Stimulated activated CD4-positive, alpha-beta T cell treated with anti-CD3 and anti-CD28 coated beads, Interleukin-12 subunit alpha, Interleukin-12 subunit beta, amount 100 ng/mL, for 4 hours (primary cell): Measurements from ENCODE around the gene INTS15.
"Not testable (repeated sequence)": the region's sequence is repeated elsewhere in the genome, so short reads cannot be mapped to it uniquely, and the experiment has no call there.

ENCODE experiments used
- DNase-seq: peaks from one replicate; pipeline ENCODE4 v3.0.0-alpha.2; 2020

The INTS15 gene

DNA sequence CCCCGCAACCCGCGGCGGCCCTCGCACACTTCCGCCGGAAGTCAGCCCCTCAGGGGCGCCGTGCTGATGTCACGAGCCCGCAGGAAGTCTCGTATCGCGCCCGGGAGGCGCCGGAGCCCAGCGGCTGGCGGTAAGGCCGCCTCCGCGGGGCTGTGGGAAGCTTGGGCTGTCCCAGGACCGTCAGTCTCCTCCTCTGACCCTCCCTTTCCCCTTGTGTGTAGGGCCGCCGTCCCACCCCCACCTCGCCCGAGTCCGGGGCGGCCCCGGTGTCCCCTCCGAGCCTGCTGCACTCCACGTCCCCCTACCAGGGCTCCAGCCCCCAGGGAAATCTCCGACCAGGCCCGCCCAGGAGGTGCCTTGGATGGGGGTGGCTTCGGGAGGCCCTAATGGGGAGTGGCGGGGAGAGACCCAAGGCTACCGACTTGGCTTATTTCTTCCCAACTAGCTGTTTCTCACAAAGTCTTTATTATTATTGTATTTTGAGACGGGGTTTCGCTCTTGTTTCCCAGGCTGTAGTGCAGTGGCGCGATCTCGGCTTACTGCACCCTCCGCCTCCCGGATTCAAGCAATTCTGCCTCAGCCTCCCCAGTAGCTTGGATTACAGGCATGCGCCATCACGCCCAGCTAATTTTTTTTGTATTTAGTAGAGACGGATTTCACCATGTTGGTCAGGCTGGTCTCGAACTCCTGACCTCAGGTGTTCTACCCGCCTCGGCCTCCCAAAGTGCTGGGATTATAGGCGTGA lies 12.3 kb upstream of the INTS15 start, which contains the start of gene ZDHHC4:
ZDHHC4 (plus strand) TSS at position 86 of the 745 bp plus-strand sequence. CDS start 3,108 bp downstream, outside the sequence.
- peak; percentile 86 for DNase-seq

DNA sequence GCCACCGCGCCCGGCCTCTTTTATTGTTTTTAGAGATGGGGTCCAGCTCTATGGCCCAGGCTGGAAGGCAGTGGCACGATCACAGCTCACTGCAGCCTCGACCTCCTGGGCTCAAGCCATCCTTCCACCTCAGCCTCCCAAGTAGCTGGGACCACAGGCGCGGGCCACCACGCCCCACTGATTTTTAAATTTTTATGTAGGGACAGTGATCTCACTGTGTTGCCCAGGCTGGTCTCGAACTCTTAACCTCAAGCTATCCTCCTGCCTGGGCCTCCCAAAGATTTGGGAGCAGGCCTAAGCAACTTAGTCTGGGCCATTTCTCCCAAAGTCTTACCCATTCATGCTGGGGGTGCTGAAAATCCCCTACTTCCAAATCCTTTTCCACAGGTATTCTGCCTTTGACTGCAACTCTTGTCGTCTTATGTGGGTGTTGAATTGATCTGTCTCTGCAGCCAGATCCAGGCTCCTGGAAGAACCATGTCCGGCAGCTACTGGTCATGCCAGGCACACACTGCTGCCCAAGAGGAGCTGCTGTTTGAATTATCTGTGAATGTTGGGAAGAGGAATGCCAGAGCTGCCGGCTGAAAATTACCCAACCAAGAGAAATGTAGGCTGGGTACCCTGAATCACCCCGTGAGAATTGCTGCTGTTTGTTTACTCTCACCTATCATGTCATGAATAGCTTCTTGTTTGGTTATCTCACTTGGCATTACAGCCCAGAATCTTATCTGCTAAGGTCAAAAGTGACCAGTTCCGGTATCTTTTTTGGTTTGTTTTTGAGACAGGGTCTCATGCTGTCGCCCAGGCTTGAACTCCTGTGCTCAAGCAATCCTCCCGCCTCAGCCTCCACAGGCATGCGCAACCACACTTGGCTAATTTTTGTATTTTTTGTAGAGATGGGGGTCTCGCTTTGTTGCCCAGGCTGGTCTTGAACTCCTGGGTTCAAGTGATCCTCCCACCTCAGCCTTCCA lies 11.4 kb upstream of the INTS15 start:
- no peak for DNase-seq

DNA sequence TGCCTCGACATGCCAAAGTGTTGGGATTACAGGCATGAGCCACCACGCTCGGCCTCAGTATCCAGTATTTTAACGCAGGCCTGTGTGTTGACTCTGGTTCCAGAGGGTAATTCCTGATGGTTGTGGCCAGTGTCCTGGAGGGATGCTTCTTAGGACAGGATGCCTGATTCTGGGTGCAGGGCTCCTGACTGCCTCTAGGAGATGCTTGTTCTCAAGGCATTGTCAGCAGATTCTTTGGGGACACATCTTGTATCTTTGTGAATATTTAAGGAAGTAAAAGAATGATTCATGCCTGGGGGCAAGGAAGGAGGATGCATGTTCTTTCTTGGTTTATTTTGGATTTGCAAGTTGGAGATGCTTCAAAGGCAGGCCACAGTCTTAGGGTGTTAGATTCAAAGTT lies 10.4 kb upstream of the INTS15 start:
- no peak for DNase-seq

DNA sequence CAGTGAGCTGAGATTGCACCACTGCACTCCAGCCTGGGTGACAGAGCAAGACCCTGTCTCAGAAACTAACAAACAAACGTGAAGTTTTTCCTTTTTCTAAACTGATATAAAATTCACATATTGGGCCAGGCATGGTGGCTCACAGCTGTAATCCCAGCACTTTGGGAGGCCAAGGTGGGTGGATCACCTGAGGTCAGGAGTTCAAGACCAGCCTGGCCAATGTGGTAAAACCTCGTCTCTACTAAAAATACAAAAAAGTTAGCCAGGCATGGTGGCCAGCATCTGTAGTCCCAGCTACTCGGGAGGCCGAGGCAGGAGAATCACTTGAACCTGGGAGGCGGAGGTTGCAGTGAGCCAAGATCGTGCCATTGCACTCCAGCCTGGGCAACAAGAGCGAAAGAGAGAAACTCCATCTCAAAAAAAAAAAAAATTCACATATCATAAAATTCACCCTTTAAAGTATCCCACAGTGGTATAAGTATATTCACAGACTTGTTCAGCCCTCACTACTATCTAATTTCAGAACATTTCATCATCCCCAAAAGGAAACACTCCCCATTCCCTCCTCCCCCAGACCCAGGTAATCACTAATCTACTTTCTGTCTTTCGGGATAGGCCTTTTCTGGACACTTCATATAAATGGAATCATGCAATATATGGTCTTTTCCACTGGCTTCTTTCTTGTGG lies 3.9 kb upstream of the INTS15 start:
- DNase-seq = not testable (repeated sequence)

DNA sequence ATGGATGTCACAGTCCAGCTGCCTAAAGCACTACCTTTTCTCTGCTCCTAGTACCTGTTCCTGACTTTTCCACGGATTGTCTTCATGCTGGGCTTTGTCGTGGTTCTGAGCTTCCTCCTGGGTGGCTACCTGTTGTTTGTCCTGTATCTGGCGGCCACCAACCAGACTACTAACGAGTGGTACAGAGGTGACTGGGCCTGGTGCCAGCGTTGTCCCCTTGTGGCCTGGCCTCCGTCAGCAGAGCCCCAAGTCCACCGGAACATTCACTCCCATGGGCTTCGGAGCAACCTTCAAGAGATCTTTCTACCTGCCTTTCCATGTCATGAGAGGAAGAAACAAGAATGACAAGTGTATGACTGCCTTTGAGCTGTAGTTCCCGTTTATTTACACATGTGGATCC lies 1.3 kb upstream of the INTS15 start:
- no peak for DNase-seq

DNA sequence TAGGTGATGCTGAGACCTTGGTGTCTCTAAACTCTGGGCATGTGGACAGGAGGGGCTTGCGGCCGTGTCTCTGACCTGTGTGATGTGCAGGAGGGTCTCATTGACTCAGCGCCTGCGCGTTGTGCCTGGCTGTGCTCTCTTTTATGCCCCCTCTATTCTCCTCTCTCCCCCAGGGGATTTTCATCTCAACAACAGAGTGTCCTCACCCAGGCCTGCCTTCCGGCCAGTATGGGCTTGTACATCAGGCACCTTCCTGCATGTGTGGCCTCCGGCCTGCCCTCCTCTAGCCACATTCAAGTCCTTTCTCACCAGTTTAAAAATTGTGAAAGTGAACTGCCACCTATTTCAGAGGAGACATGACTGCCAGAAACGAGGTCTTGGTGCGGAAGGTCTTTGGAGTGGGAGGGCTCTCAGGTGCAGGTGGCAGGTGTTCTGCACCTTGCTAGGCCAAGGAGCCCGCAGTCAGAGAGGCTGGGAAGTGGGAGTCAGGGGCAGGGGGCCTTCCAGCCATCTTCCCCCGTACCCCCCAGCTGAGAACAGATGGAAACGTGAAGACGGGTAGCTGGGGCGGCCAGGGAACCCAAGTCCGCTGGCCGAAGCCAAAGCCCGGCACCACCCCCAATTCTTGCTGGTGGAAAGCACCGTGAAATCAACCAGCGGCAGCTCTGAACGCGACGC lies 531 bp upstream of the INTS15 start:
- no peak for DNase-seq

DNA sequence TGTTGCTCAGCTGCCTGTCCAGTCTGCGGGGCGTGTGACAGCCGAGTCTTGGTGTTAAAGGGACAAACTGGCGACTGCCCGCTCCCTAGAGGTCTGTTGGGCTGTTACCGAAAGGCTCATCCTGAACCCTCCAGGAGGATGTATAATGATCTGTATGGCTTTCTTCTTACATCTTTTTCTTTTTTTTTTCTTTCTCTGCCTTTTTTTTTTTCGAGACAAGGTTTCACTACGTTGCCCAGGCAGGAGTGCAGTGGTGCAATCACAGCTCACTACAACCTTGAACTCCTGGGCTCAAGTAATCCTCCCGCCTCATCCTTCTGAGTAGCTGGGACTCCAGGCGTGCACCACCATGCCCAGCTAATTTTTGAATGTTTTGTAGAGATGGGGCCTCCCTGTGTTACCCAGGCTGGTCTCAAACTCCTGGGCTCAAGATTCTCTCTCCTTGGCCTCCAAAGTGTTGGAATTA lies 857 bp downstream of the INTS15 start:
- DNase-seq = no peak

DNA sequence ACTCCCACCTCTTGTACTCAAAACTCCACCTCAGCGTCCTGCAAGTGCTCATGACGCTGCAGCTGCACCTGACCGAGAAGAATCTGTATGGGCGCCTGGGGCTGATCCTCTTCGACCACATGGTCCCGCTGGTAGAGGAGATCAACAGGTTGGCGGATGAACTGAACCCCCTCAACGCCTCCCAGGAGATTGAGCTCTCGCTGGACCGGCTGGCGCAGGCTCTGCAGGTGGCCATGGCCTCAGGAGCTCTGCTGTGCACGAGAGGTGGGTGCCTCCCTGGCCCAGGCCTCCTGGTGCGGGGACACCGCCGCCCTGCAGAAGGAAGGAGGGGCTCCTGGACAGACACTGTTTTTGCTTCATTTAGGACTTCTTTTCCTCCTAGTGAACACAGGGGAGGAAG lies 10.3 kb downstream of the INTS15 start:
- DNase-seq = no peak

DNA sequence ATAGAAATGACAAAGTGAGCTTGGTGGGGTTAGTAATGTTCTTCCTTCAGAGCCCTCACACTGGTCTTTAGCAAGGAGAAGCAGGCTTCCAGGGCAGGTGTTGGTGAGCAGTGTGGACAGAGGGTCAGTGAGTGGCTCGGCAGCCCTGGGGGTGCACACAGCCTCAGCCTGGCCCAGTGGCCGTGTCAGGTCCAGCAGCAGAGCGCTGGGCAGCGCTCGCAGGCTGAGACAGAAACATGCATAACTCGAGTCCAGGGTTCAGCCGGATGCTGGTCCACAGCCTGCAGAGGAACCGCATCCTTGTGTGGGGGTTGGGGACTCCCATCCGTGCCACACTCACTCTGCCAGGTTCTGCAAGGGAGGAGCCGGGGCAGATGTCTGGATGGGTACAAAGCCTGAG lies 14.6 kb downstream of the INTS15 start:
- DNase-seq = no peak

DNA sequence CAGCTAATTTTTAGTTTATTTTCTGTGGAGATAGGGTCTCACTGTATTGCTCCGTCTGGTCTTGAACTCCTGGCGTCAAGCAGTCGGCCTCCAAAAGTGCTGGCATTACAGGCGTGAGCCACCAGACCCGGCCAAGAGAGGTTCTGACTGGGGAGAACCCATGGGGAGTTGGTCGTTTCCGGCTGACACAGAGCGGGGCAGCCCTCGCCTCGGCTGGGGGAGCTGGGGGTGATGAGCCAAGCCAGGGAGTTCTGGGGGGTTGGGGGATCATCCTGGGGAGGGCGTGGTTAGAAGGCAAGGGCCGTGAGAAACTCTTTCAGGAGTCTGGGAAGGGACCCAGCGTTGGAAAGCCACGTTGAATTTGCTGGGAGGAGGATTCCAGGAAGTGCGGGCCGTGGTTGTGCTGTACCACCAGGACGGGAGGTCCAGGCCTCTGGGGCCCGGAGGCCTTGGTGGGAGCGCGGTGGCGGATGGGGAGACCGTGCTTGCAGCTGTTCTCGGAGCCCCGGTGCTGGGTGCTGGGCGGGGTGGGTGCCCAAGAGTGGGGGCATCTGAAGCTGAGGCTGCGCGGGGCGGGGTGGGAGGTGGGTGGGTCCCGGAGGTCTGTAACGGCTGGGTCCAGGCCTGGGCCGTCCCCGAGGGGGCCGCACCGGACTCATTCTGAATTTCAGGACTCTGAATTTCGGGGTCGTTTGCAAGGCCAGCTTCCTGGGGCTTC lies 17.2 kb downstream of the INTS15 start:
- DNase-seq = no peak

DNA sequence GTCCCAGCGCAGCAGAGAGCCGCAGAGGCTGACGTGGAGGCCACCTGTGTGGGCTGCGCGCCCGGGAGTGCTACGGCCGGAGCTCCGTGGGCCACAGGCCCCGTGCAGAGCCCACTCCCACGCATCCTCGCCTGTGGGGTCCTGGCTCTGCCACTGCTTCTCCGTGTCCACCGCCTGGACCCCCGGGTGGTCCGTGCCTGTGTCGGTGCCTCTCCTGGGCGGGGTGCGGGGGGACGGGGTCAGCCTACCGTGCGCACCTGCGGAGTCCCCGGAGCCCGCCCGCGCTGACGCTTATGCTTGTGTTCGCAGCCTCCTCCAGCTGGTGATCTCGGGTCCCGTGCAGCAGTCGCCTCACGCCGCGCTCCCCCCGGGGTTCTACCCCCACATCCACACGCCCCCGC lies 17.8 kb downstream of the INTS15 start:
- no peak for DNase-seq

DNA sequence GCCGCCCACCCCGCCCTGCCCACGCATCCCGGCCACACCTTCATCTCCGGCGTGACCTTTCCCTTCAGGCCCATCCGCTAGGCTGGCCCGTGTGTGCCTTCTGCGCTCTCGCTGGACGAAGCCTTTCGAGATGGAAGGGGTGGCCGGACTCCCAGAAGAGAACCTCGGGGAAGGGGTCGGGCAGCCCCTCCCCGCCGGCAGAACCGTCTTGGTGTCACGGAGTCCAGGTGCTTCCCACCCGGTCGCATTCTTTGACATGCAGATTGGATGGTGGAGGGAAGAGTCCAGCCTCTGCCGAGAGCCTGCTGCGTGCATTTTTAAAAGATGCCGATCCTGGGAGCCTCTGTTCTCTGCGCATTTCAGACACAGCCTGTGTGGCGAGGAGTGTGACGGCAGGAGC lies 18.3 kb downstream of the INTS15 start:
- DNase-seq = no peak

DNA sequence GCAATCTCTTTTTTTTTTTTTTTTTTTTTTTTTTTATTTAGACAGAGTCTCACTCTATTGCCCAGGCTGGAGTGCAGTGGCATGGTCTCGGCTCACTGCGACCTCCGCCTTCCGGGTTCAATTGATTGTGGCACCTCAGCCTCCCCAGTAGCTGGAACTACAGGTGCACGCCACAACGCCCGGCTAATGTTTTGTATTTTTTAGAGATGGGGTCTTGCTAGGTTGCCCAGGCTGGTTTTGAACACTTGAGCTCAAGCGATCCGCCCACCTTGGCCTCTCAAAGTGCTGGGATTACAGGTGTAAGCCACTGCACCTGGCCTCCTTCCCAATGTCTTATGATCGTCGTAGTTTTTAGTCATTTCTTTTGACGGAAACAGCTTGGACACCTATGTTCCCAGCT lies 19.0 kb downstream of the INTS15 start:
- no peak for DNase-seq

DNA sequence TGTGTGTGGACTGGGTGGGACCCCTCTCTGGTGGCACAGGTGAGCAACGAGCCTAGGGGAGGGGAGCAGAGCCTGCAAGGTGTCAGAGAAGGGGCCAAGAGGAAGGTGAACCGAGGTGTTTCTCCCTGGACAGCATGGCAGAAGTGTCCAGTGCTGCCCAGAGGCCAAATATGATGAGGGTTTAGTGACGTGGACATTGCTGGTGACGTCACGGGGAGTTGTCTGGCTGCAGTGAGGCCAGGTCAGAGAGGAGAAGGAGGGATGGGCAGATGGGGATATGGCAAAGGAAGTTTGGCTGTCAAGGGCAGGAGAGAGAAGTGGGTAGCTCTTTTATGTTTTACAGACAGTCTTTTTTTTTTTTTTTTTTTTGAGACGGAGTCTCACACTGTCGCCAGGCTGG lies 23.0 kb downstream of the INTS15 start:
- DNase-seq = no peak

DNA sequence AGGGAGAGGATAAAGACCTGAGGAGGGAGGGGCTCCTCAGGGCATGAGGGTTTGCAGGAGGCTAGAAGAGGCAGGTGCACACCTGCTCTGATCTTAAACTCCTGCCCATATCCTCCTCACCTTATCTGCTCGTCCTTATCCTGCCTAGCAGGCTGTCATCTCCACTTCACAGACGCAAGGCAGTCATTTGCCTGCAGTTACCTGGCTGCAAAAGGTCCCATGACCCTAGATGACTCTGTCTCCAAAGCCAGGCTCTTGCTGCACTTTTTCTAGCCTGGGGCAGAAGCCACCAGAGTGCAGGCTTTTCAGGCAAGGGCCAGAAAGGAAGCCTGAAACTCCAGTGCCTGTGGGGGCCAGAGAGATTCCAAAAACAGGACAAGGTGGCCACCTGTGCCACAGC lies 23.9 kb downstream of the INTS15 start:
- no peak for DNase-seq

DNA sequence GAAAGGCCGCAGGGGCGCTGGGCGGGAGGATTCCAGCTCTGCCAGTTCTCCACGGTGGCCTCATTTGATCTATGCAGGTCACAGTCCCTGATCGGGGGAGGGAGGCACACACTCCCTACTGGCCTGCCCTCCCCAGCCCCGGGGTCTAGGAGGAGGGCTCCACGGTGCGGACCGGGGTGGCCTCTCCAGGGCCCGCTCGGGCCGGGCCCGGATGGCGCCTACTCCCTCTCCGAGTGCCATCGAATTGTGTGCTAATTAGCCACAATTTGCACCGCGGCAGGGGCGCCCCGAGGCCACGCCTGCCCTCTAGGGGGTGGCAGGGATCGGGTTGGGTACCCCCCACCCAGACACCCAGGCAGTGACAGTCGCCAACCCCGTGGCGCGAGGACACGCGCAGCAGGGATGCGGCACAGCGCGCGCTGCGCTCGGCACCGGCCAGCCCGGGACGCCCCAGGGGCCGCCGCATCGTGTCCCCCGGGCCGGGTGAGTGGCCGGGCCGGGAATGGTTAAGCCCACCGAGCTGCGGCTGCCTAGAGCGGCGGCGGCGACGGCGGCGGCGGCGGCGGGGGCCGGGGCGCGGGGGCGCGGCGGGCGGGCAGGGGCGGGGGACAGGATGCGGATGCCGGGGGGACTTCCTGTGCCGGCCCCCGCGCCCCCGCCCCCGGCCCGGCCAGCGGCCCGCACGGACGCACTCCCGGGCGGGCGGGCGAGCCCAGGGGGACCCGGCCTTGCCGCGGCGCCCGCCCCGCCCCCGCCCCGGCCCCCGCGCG lies 25.3 kb downstream of the INTS15 start, which contains the start of gene ZNF853:
ZNF853 (plus strand) TSS at position 658 of the 770 bp plus-strand sequence. CDS start 565 bp downstream, outside the sequence.
- DNase-seq = no peak

DNA sequence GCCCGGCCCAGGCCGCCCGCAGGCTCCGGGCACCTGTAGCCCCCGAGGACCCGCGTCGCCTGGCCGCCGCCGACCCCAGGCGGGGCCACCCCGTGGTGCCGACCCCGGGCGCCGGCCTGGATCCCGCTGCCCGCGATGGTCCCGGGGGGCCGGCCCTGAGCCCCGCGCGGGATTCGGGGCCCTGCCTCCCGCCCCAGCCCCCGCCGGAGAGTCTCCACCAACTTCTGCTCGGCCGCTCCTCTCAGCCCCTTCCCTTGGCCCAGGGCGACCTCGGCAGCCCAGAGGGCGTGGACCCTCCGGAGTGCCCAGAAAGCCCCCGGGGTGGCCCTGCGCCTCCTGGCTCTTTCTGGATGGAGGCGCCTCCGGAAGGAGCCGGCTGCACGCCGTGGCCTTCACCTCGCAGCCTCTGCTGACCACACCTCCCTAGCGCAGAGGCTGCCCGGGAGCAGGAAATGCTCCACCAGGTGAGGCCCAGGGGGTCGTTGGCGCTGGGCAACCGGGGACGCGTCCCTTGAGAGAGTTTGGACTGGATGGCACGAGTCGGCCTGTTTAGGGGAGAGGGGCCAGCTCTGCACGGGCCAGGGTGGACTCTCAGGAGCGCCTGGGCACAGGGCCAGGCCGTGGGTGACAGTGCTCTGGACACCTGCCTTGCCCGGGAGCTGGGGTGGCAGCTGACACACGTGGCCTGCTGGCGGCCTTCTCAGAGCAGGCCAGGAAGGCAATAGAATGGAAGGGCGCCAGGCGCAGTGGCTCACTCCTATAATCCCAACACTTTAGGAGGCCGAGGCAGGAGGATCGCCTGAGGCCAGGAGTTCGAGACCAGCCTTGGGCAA lies 26.1 kb downstream of the INTS15 start:
- DNase-seq = no peak

DNA sequence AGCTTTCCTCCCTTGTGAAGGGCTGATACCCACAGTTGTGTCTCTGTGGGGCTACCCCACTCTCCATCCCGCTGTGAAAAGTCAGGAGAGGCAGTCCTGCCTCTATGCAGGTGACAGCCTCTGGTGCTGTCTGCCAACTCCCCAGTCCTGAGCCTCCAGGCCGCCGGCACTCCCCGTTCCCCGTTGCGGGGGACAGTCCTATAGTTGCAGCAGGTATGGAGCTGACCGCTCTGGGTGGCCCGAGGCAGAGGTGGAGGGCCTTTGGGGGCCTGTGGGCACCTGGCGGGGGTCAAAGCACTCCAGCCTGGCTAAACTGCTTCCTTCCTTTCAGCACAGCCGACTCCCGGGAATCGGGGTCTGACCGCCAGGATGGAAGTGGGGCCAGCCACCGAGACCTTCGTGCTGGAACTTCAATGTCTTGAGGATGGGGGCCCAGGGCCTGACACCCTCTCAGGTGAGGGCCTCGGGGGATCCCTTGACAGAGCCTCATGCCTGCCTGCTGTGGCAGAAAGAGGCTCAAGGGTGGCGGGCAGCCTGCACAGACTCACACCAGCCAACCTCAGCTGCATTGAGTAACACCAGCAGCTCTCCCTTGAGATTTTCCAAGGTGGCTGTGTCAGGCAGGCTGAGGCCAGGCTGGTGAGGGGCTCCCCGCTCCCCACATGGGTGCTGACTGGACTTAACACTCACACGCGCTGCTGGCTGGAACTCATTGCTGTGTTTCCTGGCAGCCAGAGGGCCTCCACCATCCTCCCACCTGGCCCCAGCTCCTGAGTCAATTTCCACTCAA lies 27.2 kb downstream of the INTS15 start:
- no peak for DNase-seq

DNA sequence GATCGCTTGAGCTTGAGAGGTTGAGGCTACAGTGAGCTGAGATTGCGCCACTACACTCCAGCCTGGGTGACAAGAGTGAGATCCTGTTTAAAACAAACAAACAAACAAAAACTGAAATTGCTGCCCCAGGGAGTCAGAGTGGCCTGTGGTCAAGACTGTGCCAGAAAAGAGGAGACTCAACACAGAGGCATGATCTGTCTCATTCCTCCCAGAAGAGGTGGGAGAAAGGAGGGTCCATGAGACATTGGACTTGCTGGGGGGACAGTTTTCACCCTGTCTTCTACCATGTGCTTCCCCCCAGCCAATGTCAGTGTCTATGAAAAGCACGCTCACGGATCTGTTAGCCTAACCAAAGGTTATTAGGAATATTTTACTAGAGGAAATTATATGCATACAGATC lies 28.8 kb downstream of the INTS15 start:
- DNase-seq = no peak
